HG02840 (cell line): ENCODE results near the gene SELENOH.

Experiments used
- ATAC-seq: cut with Tn5 transposase; IDR thresholded peaks from one replicate; pipeline ENCODE4 v1.9.1; 2021; ENCODE audit warnings: mild to moderate bottlenecking, moderate library complexity, moderate number of reproducible peaks; ENCODE audit not compliant: unreplicated experiment, low FRiP score

The SELENOH gene

DNA sequence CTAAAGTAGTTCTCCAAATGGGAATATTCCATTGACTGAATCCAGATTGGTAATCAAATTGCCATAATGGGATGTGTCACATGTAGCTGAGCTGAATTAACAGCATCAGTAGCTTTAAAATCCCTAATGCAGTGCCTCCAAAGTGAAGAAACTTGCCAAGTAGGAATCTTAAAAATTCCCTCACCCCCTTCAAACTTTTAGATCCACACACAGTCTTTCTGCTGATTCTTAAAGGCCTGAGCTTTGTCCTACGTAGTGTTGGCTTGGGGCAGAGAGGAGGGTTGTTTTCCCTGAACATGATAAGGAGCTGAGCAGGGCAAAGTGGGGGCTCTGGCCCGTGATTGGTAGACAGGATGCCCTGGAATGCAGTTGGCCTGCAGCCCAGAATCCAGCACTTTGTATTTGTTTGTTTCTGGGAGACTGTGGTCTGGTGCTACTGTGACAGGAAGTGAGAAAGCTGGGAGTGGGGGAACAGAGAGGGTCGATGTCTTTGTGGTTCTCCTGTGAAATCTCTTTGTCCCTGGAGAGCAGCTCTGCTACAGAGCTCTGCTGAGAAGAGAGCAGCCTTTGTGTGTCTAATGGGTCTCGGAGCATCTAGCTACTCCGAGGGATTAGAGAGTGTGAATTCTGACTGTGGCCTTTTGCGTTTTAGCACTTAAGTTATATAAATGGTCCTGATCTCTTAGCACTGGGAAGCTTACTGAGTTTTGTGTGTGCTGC is 37.2 kb downstream of the SELENOH start:
- ATAC-seq, result no peak

DNA sequence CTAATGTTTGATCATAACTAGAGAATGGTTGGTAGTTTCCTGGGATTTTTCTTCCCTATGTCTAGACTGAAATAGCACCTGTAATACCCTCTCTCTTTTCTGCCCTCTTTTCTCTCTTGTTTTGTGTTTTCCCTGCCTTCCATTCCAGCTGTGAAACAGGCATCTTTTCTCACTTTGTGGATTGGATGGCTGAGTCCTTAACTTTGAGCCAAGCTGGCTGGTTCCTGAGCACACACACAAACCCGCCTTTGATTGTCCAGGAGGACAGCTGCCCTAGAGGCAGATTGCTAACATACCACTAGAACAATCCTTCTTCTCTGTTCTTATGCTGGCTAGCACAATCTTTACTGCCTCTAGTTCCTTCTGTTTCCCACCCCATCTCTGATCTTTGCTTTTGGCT is 38.0 kb downstream of the SELENOH start:
- no peak for ATAC-seq

DNA sequence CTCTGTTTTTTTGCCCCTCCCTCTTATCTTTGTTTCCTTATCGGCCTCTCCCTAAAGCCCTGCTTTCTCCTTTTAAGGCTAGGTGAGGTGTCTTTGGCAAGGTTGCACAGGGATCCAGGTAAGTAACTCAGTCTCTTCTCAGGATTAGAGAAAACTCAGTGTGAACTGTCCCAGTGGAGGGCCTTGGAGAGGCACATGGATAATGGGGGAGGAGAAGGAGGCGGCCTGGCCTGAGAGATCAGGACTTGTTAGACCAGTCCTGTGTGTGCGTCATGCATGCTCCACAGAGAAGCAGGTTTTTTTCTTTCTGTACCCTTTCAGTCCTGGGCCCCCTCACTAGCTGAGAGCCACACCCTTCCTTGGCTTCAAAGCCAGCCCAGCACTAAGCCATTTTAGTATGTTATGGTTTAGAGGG is 40.2 kb downstream of the SELENOH start:
- no peak for ATAC-seq

DNA sequence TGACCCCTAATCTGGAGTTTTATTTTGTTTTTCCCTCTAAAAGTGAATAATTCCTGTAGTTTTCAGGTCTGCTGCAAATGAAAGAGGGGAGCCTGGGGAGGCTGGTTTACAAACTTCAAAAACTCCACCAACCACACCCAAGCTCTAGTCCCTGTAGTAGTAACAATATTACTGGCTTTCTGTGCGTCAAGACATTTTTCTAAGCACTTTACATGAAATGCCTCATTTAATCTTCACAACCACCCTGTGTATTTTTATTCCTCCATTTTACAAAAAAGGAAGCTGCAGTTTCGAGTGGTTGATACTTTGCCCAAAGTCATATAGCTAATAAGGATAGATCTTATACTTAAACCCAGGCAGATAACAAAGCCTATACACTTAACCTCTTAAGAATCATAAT is 43.8 kb downstream of the SELENOH start:
- no peak for ATAC-seq

DNA sequence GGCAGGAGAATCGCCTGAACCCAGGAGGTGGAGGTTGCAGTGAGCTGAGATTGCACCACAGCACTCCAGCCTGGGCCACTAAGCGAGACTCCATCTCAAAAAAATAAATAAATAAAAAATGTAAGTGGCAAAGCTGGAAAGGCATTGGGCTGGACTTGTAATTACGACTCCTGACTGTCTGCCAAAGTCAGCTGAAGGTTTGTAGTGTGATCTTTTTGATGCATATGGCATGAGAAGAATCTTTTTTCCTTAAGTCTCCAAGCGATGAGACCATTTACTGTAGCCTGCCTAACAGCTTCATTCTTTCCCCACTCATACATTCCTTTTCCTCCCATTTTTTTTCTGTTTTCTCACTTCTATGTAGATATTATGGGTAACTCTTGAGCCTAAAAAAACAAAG is 45.1 kb downstream of the SELENOH start:
- ATAC-seq, result no peak

DNA sequence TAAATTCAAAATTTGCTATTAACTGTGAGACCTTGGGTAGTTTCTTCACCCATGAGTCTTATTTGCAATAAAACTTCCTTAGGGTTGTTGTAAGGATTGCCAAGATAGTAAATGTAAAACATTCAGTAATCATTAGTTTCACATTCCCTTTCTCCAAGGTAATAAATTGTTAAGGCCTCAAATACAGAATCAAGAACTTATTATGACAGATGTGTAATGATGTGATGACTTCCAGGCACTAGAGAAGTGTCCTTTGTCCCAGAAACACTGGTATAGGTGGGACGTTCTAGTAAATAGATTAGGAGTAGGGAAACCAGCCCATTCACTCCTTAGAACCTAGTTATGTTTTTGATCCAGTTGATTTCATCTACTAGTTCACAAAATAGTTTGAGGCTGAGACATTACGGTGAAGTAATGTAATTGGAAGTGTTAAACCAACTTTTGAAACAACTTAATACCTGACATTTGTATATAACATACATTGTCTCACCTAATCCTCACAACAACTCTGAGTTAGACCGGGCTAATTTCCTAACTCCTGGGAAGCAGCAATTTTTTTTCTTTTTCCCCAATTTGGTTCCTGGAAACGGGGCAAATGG is 45.8 kb downstream of the SELENOH start:
- no peak for ATAC-seq

DNA sequence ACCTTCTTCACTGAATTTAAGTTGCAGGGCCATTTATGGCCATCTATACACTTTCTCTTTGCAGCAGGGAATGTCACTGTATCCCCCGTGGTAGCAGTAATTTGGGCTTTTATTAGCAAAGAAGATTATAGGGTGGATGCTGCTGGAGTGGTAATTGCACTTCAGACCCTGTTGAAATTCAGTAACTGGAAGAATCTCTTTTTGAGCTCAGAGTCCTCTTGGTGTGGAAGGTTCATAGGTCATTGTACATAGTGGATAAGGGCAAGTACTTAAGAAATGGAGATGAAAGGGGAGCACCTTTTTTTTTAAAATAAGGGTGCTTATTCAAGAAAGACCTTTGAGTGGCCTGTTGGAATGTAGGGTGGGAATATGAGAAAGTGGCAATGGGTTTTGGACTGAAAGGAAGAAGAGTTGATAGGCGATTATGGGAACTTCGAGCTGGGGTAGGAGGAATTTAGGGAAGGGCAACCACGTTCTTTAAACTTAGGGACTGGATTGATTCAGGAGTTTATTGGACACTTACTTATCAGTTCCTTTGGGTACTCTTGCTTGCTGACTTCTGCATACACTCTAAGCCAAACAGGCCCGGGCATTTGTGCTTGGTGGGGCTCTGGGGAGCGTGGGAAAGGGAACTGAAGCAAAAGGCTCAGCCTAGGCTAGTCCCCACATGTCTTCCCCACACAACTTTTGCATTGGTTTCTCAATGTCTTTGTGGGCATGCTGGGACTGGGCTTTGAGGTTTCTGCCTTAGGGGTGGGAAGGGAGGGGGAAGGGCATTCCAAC is 46.8 kb downstream of the SELENOH start:
- ATAC-seq, result no peak

DNA sequence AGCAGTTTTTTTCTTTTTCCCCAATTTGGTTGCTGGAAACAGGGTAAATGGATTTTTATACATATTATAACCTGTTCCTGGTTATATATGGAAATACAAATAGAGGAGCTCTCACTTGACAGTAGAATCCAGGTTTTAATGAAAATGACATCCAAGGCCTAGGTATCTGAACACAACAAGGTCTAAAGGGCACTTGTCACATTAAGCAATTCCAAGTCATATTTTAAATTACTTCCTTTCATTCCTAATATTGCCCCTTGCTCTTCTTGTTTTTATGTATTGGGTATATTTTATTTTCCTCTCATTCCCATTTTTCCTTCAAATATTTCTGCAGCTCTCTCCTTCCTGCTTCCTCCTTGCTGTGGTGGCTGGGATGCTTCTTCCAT is 47.4 kb downstream of the SELENOH start:
- no peak for ATAC-seq

DNA sequence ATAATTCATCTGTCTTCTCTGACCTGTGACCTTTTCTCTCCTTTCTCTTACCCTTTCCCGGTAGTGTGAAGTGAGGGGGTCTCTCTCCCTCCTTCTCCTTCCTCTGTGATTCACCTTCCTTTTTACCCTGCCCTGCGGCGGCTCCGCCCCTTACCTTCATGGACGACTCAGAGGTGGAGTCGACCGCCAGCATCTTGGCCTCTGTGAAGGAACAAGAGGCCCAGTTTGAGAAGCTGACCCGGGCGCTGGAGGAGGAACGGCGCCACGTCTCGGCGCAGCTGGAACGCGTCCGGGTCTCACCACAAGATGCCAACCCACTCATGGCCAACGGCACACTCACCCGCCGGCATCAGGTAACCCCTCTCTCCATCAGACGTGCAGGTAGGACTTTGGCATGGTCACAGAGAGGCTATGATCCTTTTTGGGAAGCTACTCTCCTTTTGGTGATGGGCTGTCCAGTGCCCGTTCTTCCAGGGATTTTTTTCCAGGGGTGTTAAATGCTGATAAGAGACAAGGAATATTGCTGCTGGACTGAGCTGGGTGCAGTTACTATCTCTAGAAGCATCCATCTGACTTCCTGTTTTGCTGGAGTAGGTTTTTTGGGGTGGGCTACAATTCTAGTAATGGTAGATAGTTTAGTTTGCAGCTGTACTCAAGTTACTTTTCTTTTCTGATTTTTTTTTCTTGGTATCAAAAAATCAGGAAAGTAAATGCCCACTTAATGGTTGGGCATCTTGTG is 50.2 kb downstream of the SELENOH start:
- ATAC-seq, result no peak

DNA sequence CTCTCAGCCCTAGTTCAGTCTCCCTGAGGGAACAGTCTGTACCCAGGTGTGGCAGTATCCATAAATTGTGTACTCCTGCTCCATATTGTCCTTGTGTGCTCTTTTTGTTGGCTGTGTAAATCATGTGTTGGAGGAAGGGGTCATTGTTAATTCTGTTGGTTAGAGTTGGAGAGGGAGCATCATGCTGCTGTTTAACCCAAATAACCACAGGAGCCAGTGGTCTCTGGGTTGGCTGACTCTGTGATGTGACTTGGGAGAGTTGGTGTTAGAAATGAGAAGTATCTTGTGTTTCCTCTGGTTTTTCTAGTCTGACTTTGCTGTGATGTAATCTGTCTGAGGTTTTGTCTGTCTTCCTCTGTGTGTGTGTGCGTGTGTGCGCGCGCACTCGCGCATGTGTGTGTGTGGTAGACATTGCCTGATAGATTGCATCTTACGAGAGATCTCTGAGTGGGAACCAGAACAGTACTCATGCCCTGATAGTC is 50.8 kb downstream of the SELENOH start:
- peak; percentile 65 for ATAC-seq

DNA sequence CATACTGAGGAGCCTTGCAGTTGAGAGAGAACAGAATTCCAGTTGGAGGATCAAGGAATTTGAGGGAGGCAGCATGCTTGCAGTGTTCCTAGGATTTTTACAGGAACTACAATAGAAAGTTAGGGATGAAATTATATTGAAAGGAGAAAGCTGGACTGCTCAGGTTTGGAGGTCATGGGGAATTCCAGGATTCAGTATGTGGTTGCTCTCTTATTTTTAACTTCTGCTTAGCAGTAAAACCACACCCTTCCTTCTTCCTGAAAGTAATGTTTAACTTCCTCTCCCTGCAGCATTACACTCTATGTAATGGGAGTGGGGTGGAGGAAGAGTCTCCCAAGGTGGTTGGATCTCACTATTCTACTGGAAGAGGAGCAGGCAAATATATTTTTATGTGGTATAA is 51.6 kb downstream of the SELENOH start:
- ATAC-seq, result no peak
